ENCODE measurements around the gene ANKRD39. TPM values are rescaled to one million over a fixed set of nuclear protein-coding genes. Genes with fewer than 3 reads are reported as not detected.

The ANKRD39 gene
- total RNA-seq, 1 experiment from 2014 or later = 25.3 TPM

- Histone ChIP-seq H3K27ac (ENCODE audit: low read depth, low read length, poor library complexity, severe bottlenecking) (no peak overlapping the region), H3K36me3 (ENCODE audit: insufficient read depth, low read length, poor library complexity, severe bottlenecking) (no peaks in the 10 kb centered on the region), H3K27me3 (replicated peaks; ENCODE audit: insufficient read depth, low read depth, low read length, poor library complexity) (no peaks in the 10 kb centered on the region), H3K9me3 (ENCODE audit: low read depth, low read length, poor library complexity, severe bottlenecking) (no peaks in the 10 kb centered on the region), H3K4me3 (ENCODE audit: low read depth, low read length, poor library complexity, severe bottlenecking) (no peak overlapping the region), H3K4me1 (ENCODE audit: insufficient read depth, low read length, poor library complexity, severe bottlenecking) (no peaks in the 10 kb centered on the region)
- DNase-seq (ENCODE audit: low spot score) = no peak
- TF ChIP-seq EZH2 (IDR thresholded peaks at IDR 0.05; ENCODE audit: borderline replicate concordance, low read depth, low read length, poor library complexity, severe bottlenecking) (no peak), CTCF (conservative IDR thresholded peaks at IDR 0.05; ENCODE audit: low read depth, low read length) (no peak)
- intact Hi-C loops (cut with micrococcal nuclease; ENCODE audit: unreplicated experiment) = no loop called here
- ChIA-PET CTCF (no interaction called here), POLR2A (ENCODE audit: low non-redundant PET) (no interaction called here)
- BruUV-seq (replicated peaks) = no TSS peak
These were observed 41.0 kb upstream of the ANKRD39 start for GRCh38 chr2:96898641-96899412.

GRCh38 chr2:96898135-96898505 lies 40.3 kb upstream of the ANKRD39 start:
- Histone ChIP-seq H3K27ac (ENCODE audit: low read depth, low read length, poor library complexity, severe bottlenecking) (no peak overlapping the region), H3K9me3 (ENCODE audit: low read depth, low read length, poor library complexity, severe bottlenecking) (no peaks in the 10 kb centered on the region), H3K4me1 (ENCODE audit: insufficient read depth, low read length, poor library complexity, severe bottlenecking) (no peaks in the 10 kb centered on the region), H3K27me3 (replicated peaks; ENCODE audit: insufficient read depth, low read depth, low read length, poor library complexity) (no peaks in the 10 kb centered on the region), H3K36me3 (ENCODE audit: insufficient read depth, low read length, poor library complexity, severe bottlenecking) (no peaks in the 10 kb centered on the region), H3K4me3 (ENCODE audit: low read depth, low read length, poor library complexity, severe bottlenecking) (no peak overlapping the region)
- TF ChIP-seq EZH2 (IDR thresholded peaks at IDR 0.05; ENCODE audit: borderline replicate concordance, low read depth, low read length, poor library complexity, severe bottlenecking) (no peak), CTCF (conservative IDR thresholded peaks at IDR 0.05; ENCODE audit: low read depth, low read length) (no peak)
- BruUV-seq (replicated peaks) = no TSS peak
- DNase-seq (ENCODE audit: low spot score) = no peak
- POLR2A ChIA-PET (ENCODE audit: low non-redundant PET) = no interaction called here
- intact Hi-C loops (cut with micrococcal nuclease; ENCODE audit: unreplicated experiment) = no loop called here
- CTCF ChIA-PET = no interaction called here

GRCh38 chr2:96897491-96898134 lies 39.8 kb upstream of the ANKRD39 start:
- no peak overlapping the region for H3K27ac ChIP-seq (ENCODE audit: low read depth, low read length, poor library complexity, severe bottlenecking)
- no peak overlapping the region for H3K4me3 ChIP-seq (ENCODE audit: low read depth, low read length, poor library complexity, severe bottlenecking)
- CTCF ChIA-PET = no interaction called here
- no peaks in the 10 kb centered on the region for H3K27me3 ChIP-seq (replicated peaks; ENCODE audit: insufficient read depth, low read depth, low read length, poor library complexity)
- no peaks in the 10 kb centered on the region for H3K9me3 ChIP-seq (ENCODE audit: low read depth, low read length, poor library complexity, severe bottlenecking)
- TF ChIP-seq CTCF (conservative IDR thresholded peaks at IDR 0.05; ENCODE audit: low read depth, low read length) = no peak
- TF ChIP-seq EZH2 (IDR thresholded peaks at IDR 0.05; ENCODE audit: borderline replicate concordance, low read depth, low read length, poor library complexity, severe bottlenecking) = no peak
- intact Hi-C loops (cut with micrococcal nuclease; ENCODE audit: unreplicated experiment) = no loop called here
- H3K4me1 ChIP-seq (ENCODE audit: insufficient read depth, low read length, poor library complexity, severe bottlenecking) = no peaks in the 10 kb centered on the region
- no peaks in the 10 kb centered on the region for H3K36me3 ChIP-seq (ENCODE audit: insufficient read depth, low read length, poor library complexity, severe bottlenecking)
- POLR2A ChIA-PET (ENCODE audit: low non-redundant PET) = no interaction called here
- no TSS peak for BruUV-seq (replicated peaks)
- DNase-seq (ENCODE audit: low spot score) = no peak

All from A673 (cell line).